Adipocyte (in vitro differentiated cells): ENCODE data around the gene DSCAM.

Source experiments
- DNase-seq: peaks from one replicate; pipeline ENCODE4 v3.0.0-alpha.2; 2015; ENCODE audit warnings: low read depth
- H3K27me3 ChIP-seq: replicated peaks from 2 replicates; pipeline ENCODE4 v1.7.0; 2013; ENCODE audit warnings: mild to moderate bottlenecking, low read length, moderate library complexity; ENCODE audit not compliant: control insufficient read depth, insufficient read depth
- H3K36me3 ChIP-seq: 2 replicates; pipeline ENCODE4 v1.7.0; 2013; ENCODE audit warnings: low read length, mild to moderate bottlenecking, moderate library complexity; ENCODE audit not compliant: control insufficient read depth, insufficient read depth, severe bottlenecking
- H3K4me1 ChIP-seq: 2 replicates; pipeline ENCODE4 v1.7.0; 2013; ENCODE audit warnings: mild to moderate bottlenecking, low read length, moderate library complexity; ENCODE audit not compliant: control insufficient read depth, insufficient read depth
- H3K4me3 ChIP-seq: 2 replicates; pipeline ENCODE4 v1.7.0; 2013; ENCODE audit warnings: mild to moderate bottlenecking, low read length, moderate library complexity
- H3K9ac ChIP-seq: 2 replicates; pipeline ENCODE4 v1.7.0; 2013; ENCODE audit warnings: mild to moderate bottlenecking, low read length, moderate library complexity
- H3K9me3 ChIP-seq: 2 replicates; pipeline ENCODE4 v1.7.0; 2013; ENCODE audit warnings: mild to moderate bottlenecking, low read length, moderate library complexity; ENCODE audit not compliant: control insufficient read depth

The DSCAM gene

GRCh38 chr21:40402884-40403582 lies 443.9 kb downstream of the DSCAM start:
- no peak for DNase-seq
- H3K9me3 ChIP-seq, result no peaks in the 10 kb centered on the region
- H3K27me3 ChIP-seq, result no peaks in the 10 kb centered on the region
- H3K4me1 ChIP-seq, result no peaks in the 10 kb centered on the region
- H3K9ac ChIP-seq, result no peak overlapping the region
- no peaks in the 10 kb centered on the region for H3K36me3 ChIP-seq
- H3K4me3 ChIP-seq, result no peak overlapping the region

- Histone ChIP-seq H3K9ac (no peak overlapping the region), H3K9me3 (no peaks in the 10 kb centered on the region), H3K4me1 (no peaks in the 10 kb centered on the region), H3K27me3 (no peaks in the 10 kb centered on the region), H3K36me3 (no peaks in the 10 kb centered on the region), H3K4me3 (no peak overlapping the region)
- no peak for DNase-seq
These were observed 451.2 kb downstream of the DSCAM start for GRCh38 chr21:40395732-40396131.

DNA sequence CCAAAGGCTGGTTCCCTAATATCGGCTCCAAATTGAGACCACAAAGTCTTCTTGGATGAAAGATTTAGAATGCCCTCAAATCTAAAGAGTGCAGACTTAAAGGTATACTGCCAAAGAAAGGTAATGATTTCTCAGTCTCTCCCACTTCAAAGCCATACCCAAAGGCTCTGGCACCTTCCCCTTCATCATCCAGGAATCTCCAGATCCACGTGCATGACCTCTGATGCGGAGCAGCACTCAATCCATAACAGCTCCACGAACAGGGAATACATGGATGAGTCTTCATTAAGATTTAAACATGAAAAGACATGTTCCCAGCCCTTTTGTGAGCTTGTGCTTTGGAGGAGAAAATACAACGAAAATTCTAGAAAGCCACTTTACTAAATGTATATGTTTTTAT lies 453.9 kb downstream of the DSCAM start:
- H3K9ac ChIP-seq, result no peak overlapping the region
- H3K4me1 ChIP-seq, result no peaks in the 10 kb centered on the region
- no peak overlapping the region for H3K4me3 ChIP-seq
- no peak for DNase-seq
- no peaks in the 10 kb centered on the region for H3K36me3 ChIP-seq
- no peaks in the 10 kb centered on the region for H3K9me3 ChIP-seq
- H3K27me3 ChIP-seq, result no peaks in the 10 kb centered on the region

DNA sequence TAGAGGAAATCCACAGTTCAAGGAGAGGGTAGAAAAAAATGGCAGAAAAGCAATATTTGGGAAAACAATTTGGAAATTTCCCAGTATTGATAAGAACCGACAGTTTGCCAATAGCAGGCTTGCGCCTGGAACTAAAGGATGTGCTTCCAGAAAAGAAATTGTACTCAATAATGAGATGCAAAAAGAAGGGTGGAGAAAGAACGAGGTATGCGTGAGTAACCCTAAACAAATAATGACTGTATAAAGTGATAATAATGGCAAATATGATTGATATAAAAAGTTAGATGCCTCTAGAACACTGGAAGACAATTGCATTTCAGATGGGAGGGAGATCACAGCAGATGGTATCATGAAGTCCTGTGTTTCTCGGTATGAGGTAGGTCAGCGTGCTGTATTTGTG lies 458.9 kb downstream of the DSCAM start:
- Histone ChIP-seq H3K9ac (no peak overlapping the region), H3K4me1 (no peaks in the 10 kb centered on the region)
- DNase-seq, result no peak

GRCh38 chr21:40386981-40387747 lies 459.8 kb downstream of the DSCAM start:
- H3K9me3 ChIP-seq, result no peaks in the 10 kb centered on the region
- no peak for DNase-seq
- no peaks in the 10 kb centered on the region for H3K36me3 ChIP-seq
- H3K4me3 ChIP-seq, result no peak overlapping the region
- H3K4me1 ChIP-seq, result no peaks in the 10 kb centered on the region
- no peak overlapping the region for H3K9ac ChIP-seq
- H3K27me3 ChIP-seq, result no peaks in the 10 kb centered on the region

More for the DNA sequence above, 458.9 kb downstream of the DSCAM start:
- Histone ChIP-seq H3K9me3 (no peaks in the 10 kb centered on the region), H3K27me3 (no peaks in the 10 kb centered on the region), H3K4me3 (no peak overlapping the region), H3K36me3 (no peaks in the 10 kb centered on the region)

DNA sequence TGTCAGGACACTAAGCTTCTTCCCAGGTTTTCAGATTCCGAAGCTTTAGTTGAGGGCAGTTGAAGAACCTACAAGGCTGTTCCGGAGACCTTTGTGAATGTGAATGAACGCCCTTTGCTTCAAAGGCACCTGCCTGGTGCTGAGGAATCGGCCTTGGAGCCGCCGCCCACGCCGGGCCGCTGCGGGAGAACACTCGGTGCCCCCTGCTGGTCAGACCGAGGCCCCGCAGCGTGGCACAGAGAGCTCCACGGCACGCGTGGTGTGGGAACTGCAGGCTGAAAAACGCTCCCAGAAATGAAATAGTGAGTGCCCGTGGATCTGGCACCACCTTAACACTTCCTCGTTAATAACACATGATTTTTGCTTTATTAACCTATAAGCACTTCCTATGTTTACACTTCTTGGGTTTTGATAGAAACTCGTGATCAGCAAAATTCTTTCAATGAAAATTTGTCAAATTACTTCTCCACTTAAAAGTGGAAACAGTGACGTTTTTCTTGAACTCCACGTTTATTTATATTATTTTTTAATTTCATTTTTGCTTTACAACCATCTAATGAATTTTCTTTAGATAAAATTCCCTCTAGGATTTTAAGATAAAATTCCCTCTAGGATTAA lies 460.6 kb downstream of the DSCAM start:
- H3K4me1 ChIP-seq, result no peaks in the 10 kb centered on the region
- no peaks in the 10 kb centered on the region for H3K36me3 ChIP-seq
- H3K9ac ChIP-seq, result no peak overlapping the region
- peak; percentile 84 for DNase-seq
- H3K27me3 ChIP-seq, result no peaks in the 10 kb centered on the region
- H3K9me3 ChIP-seq, result no peaks in the 10 kb centered on the region
- no peak overlapping the region for H3K4me3 ChIP-seq

GRCh38 chr21:40385883-40386282 lies 461.1 kb downstream of the DSCAM start:
- Histone ChIP-seq H3K27me3 (no peaks in the 10 kb centered on the region), H3K9ac (no peak overlapping the region), H3K9me3 (no peaks in the 10 kb centered on the region), H3K4me1 (no peaks in the 10 kb centered on the region), H3K4me3 (no peak overlapping the region), H3K36me3 (no peaks in the 10 kb centered on the region)
- DNase-seq, result no peak

- H3K9ac ChIP-seq, result no peak overlapping the region
- no peak overlapping the region for H3K4me3 ChIP-seq
- H3K36me3 ChIP-seq, result no peaks in the 10 kb centered on the region
- H3K4me1 ChIP-seq, result no peaks in the 10 kb centered on the region
- no peaks in the 10 kb centered on the region for H3K9me3 ChIP-seq
- H3K27me3 ChIP-seq, result no peaks in the 10 kb centered on the region
- DNase-seq, result no peak
These were observed 463.0 kb downstream of the DSCAM start for GRCh38 chr21:40383951-40384350.

GRCh38 chr21:40381111-40381510 lies 465.8 kb downstream of the DSCAM start:
- H3K27me3 ChIP-seq, result no peaks in the 10 kb centered on the region
- no peak for DNase-seq
- no peak overlapping the region for H3K4me3 ChIP-seq
- H3K9me3 ChIP-seq, result no peaks in the 10 kb centered on the region
- no peaks in the 10 kb centered on the region for H3K4me1 ChIP-seq
- H3K36me3 ChIP-seq, result no peaks in the 10 kb centered on the region
- no peak overlapping the region for H3K9ac ChIP-seq

DNA sequence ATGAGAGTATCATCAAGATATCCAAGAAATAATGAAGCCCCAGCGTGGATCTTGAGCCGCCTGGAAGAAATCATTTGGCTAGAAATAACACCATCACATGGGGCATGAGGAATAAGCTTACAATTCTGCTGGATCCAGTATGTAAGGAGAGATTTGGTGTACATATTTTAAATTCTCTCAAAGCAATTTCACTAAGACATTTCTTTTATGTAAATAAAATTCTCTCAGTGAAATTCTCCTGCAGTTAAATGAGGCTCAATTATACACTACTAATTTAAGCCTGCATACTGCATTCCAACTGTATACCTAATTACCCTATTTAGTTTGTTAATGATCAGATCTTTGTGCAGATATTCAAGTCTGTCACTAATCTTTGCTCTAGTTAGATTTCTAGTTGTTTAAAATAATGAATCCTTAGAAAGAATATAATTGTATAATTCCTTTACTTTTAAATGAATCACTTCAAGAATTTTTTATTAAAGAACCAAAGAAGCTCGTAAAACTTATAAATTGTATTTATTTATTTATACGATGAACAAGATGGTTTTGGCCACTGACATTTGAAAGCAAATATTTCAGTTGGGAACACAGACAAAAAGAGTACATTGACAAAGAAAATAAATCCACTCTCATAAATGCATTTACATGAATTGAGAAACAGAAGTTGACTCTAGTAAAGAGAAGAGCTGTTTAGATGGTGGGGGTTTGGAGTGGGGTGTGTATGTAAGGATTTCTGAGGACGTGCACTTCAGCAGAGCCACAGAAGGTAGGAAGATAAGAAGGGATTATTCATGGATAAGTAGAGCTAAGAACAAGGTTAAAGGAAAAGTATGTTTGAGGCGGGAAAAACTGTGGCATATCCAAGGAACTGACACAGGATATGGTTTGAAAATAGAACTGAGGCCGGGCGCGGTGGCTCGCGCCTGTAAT lies 466.8 kb downstream of the DSCAM start:
- Histone ChIP-seq H3K36me3 (no peaks in the 10 kb centered on the region), H3K27me3 (no peaks in the 10 kb centered on the region), H3K4me1 (no peaks in the 10 kb centered on the region), H3K9me3 (no peaks in the 10 kb centered on the region), H3K4me3 (no peak overlapping the region), H3K9ac (no peak overlapping the region)
- peak; percentile 11 for DNase-seq

DNA sequence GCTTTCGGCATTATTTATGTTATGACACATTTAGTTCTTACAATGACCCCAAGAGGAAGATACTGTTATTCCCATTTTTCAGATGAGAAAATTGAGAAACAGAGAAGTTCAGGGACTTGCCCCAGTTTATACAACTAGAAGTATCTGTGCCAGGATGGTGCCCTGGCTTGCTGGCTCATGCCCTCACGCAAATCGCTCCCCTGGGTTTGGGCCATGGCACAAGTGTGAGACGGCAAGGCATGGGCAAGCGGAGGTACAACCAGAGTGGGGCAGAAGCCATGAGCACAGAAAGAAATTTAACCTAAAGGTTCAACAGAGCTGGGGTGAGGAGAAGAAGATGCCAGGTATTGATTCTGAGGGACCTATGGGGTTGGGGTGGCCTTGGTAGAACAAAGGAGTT lies 469.8 kb downstream of the DSCAM start:
- no peak overlapping the region for H3K4me3 ChIP-seq
- H3K36me3 ChIP-seq, result no peaks in the 10 kb centered on the region
- H3K9me3 ChIP-seq, result no peaks in the 10 kb centered on the region
- H3K9ac ChIP-seq, result no peak overlapping the region
- no peaks in the 10 kb centered on the region for H3K27me3 ChIP-seq
- DNase-seq, result no peak
- no peaks in the 10 kb centered on the region for H3K4me1 ChIP-seq
